ENCODE data around the gene MORF4L1. TPM values are rescaled to one million over a fixed set of nuclear protein-coding genes. Genes with fewer than 3 reads are reported as not detected.
A peak's percentile ranks its signal among the peaks of the same experiment; 100 is the strongest.

Gene MORF4L1
- total and polyA plus RNA-seq, 7 experiments from 2014 or later = 246 to 405 (median 320) TPM

GRCh38 chr15:78942741-78943140 is 70.1 kb downstream of the MORF4L1 start:
- peaks cover 4 to 37% (median 13%) of the 10 kb centered on the region in 5 donors for H3K27me3 Mint-ChIP-seq
- H3K36me3 ChIP-seq (ENCODE audit: control insufficient read depth in 2 of 3, insufficient read depth in 3 of 3, low read length in 3 of 3) = no peaks in the 10 kb centered on the region
- ChIA-PET POLR2A (no interaction called here), CTCF (no interaction called here)
- DNase-seq = no peak
- no peaks in the 10 kb centered on the region for H3K27me3 ChIP-seq (ENCODE audit: control insufficient read depth in 2 of 2, insufficient read depth in 2 of 2, low read length in 2 of 2)
- H3K9me3 ChIP-seq (ENCODE audit: control insufficient read depth in 2 of 3, low read length in 3 of 3) = no peaks in the 10 kb centered on the region
- H3K27ac ChIP-seq (ENCODE audit: low read depth, low read length) = no peak overlapping the region
- H3K4me3 ChIP-seq (ENCODE audit: low read length) = no peak overlapping the region
- peaks cover 0 to 6% of the 10 kb centered on the region in 2 donors for H3K4me1 ChIP-seq (ENCODE audit: control insufficient read depth in 2 of 2, insufficient read depth in 2 of 2, low read length in 2 of 2)
- H3K9me3 Mint-ChIP-seq = peaks cover 0 to 6% (median 0%) of the 10 kb centered on the region in 11 donors
- H3K4me3 Mint-ChIP-seq = no peak overlapping the region
- no peak overlapping the region for H3K27ac Mint-ChIP-seq
- H3K4me1 Mint-ChIP-seq = peaks cover 0 to 28% (median 11%) of the 10 kb centered on the region in 7 donors
- no peak for ATAC-seq
- H3K36me3 Mint-ChIP-seq = peaks cover 0 to 17% (median 0%) of the 10 kb centered on the region in 5 donors
- intact Hi-C loops (cut with micrococcal nuclease) = loop anchor here in 1 of 2 donors (5.0 kb wide), 1 partner anchor 35 kb away; no protein-coding TSS in a partner anchor

- intact Hi-C loops (cut with micrococcal nuclease) = loop anchor here in 1 of 2 donors (2.0 to 5.0 kb wide), 2 partner anchors 34 to 71 kb away; partner anchors contain the start of gene MORF4L1
- no peak overlapping the region for H3K27ac ChIP-seq (ENCODE audit: low read depth, low read length)
- no peak for DNase-seq
- H3K9me3 ChIP-seq (ENCODE audit: control insufficient read depth in 2 of 3, low read length in 3 of 3) = no peaks in the 10 kb centered on the region
- H3K36me3 ChIP-seq (ENCODE audit: control insufficient read depth in 2 of 3, insufficient read depth in 3 of 3, low read length in 3 of 3) = no peaks in the 10 kb centered on the region
- H3K4me1 ChIP-seq (ENCODE audit: control insufficient read depth in 2 of 2, insufficient read depth in 2 of 2, low read length in 2 of 2) = peaks cover 0 to 6% of the 10 kb centered on the region in 2 donors
- Mint-ChIP-seq H3K27ac (peak overlapping the region in 1 of 9 donors; percentile 59), H3K27me3 (peaks cover under 1 to 37% (median 6%) of the 10 kb centered on the region in 5 donors), H3K4me1 (peaks cover 0 to 19% (median 10%) of the 10 kb centered on the region in 7 donors), H3K9me3 (peaks cover 0 to 2% (median 0%) of the 10 kb centered on the region in 11 donors), H3K36me3 (peaks cover 0 to 10% (median 0%) of the 10 kb centered on the region in 5 donors), H3K4me3 (peak overlapping the region in 8 of 10 donors; percentile 2 to 89 (median 70))
- no peak for ATAC-seq
- no peak overlapping the region for H3K4me3 ChIP-seq (ENCODE audit: low read length)
- ChIA-PET CTCF (no interaction called here), POLR2A (no interaction called here)
- H3K27me3 ChIP-seq (ENCODE audit: control insufficient read depth in 2 of 2, insufficient read depth in 2 of 2, low read length in 2 of 2) = no peaks in the 10 kb centered on the region
These were observed 71.0 kb downstream of the MORF4L1 start for GRCh38 chr15:78943692-78944091.

- H3K27me3 ChIP-seq (ENCODE audit: control insufficient read depth in 2 of 2, insufficient read depth in 2 of 2, low read length in 2 of 2) = no peaks in the 10 kb centered on the region
- POLR2A ChIA-PET = no interaction called here
- Mint-ChIP-seq H3K4me3 (peak overlapping the region; percentile 59 to 89 (median 74)), H3K9me3 (peaks cover 0 to under 1% (median 0%) of the 10 kb centered on the region in 11 donors), H3K4me1 (peaks cover 0 to 14% (median 7%) of the 10 kb centered on the region in 7 donors), H3K27ac (peak overlapping the region in 1 of 9 donors; percentile 52), H3K27me3 (peaks cover 0 to 37% (median 6%) of the 10 kb centered on the region in 5 donors), H3K36me3 (peaks cover 0 to 8% (median 0%) of the 10 kb centered on the region in 5 donors)
- ATAC-seq = peak; percentile 22
- intact Hi-C loops (cut with micrococcal nuclease) = loop anchor here in 1 of 2 donors (2.0 to 5.0 kb wide), 2 partner anchors 33 to 71 kb away; partner anchors contain the start of gene MORF4L1
- CTCF ChIA-PET = no interaction called here
- no peak for DNase-seq
- no peak overlapping the region for H3K27ac ChIP-seq (ENCODE audit: low read depth, low read length)
- H3K36me3 ChIP-seq (ENCODE audit: control insufficient read depth in 2 of 3, insufficient read depth in 3 of 3, low read length in 3 of 3) = no peaks in the 10 kb centered on the region
- peak overlapping the region; percentile 60 for H3K4me3 ChIP-seq (ENCODE audit: low read length)
- no peaks in the 10 kb centered on the region for H3K9me3 ChIP-seq (ENCODE audit: control insufficient read depth in 2 of 3, low read length in 3 of 3)
- peaks cover 0 to 6% of the 10 kb centered on the region in 2 donors for H3K4me1 ChIP-seq (ENCODE audit: control insufficient read depth in 2 of 2, insufficient read depth in 2 of 2, low read length in 2 of 2)
These were observed 71.5 kb downstream of the MORF4L1 start for GRCh38 chr15:78944202-78944625.

GRCh38 chr15:78944669-78945407 is 72.1 kb downstream of the MORF4L1 start, which contains the start of gene CTSH:
TSS of gene CTSH (minus strand) at chr15:78945046. CDS start at chr15:78944981, 65 bp downstream.
- peaks cover 0 to 37% (median 5%) of the 10 kb centered on the region in 5 donors for H3K27me3 Mint-ChIP-seq
- H3K4me3 Mint-ChIP-seq = peak within 1 kb of the TSS; percentile 59 to 89 (median 74)
- peaks cover 0 to 6% (median 0%) of the 10 kb centered on the region in 5 donors for H3K36me3 Mint-ChIP-seq
- Histone ChIP-seq H3K4me3 (ENCODE audit: low read length) (peak within 1 kb of the TSS; percentile 60), H3K9me3 (ENCODE audit: control insufficient read depth in 2 of 3, low read length in 3 of 3) (no peaks in the 10 kb centered on the region), H3K27me3 (ENCODE audit: control insufficient read depth in 2 of 2, insufficient read depth in 2 of 2, low read length in 2 of 2) (no peaks in the 10 kb centered on the region), H3K27ac (ENCODE audit: low read depth, low read length) (no peak within 1 kb of the TSS), H3K36me3 (ENCODE audit: control insufficient read depth in 2 of 3, insufficient read depth in 3 of 3, low read length in 3 of 3) (no peaks in the 10 kb centered on the region), H3K4me1 (ENCODE audit: control insufficient read depth in 2 of 2, insufficient read depth in 2 of 2, low read length in 2 of 2) (peaks cover 0 to 6% of the 10 kb centered on the region in 2 donors)
- H3K9me3 Mint-ChIP-seq = no peaks in the 10 kb centered on the region
- intact Hi-C loops (cut with micrococcal nuclease) = loop anchor here in 1 of 2 donors (2.0 to 5.0 kb wide), 2 partner anchors 32 to 72 kb away; partner anchors contain the start of gene MORF4L1
- DNase-seq (peak; percentile 30 to 80 (median 60)), ATAC-seq (peak; percentile 93)
- ChIA-PET POLR2A (no interaction called here), CTCF (no interaction called here)
- peaks cover 0 to 9% (median 7%) of the 10 kb centered on the region in 7 donors for H3K4me1 Mint-ChIP-seq
- peak within 1 kb of the TSS in 1 of 9 donors; percentile 52 for H3K27ac Mint-ChIP-seq

GRCh38 chr15:78946493-78946892 is 73.8 kb downstream of the MORF4L1 start:
- H3K9me3 Mint-ChIP-seq = no peaks in the 10 kb centered on the region
- no peak for ATAC-seq
- Histone ChIP-seq H3K27me3 (ENCODE audit: control insufficient read depth in 2 of 2, insufficient read depth in 2 of 2, low read length in 2 of 2) (no peaks in the 10 kb centered on the region), H3K27ac (ENCODE audit: low read depth, low read length) (no peak overlapping the region), H3K9me3 (ENCODE audit: control insufficient read depth in 2 of 3, low read length in 3 of 3) (no peaks in the 10 kb centered on the region), H3K4me1 (ENCODE audit: control insufficient read depth in 2 of 2, insufficient read depth in 2 of 2, low read length in 2 of 2) (peaks cover 0 to 6% of the 10 kb centered on the region in 2 donors), H3K36me3 (ENCODE audit: control insufficient read depth in 2 of 3, insufficient read depth in 3 of 3, low read length in 3 of 3) (no peaks in the 10 kb centered on the region), H3K4me3 (ENCODE audit: low read length) (no peak overlapping the region)
- no peak overlapping the region for H3K27ac Mint-ChIP-seq
- peak overlapping the region in 4 of 10 donors; percentile 27 to 57 (median 44) for H3K4me3 Mint-ChIP-seq
- H3K36me3 Mint-ChIP-seq = peaks cover 0 to 3% (median 0%) of the 10 kb centered on the region in 5 donors
- peaks cover 0 to 13% (median 10%) of the 10 kb centered on the region in 7 donors for H3K4me1 Mint-ChIP-seq
- DNase-seq = no peak
- peaks cover 0 to 37% (median 5%) of the 10 kb centered on the region in 5 donors for H3K27me3 Mint-ChIP-seq
- ChIA-PET POLR2A (interaction anchor here (0.6 kb wide), 1 partner anchor 185 kb away, joined by 4 read pairs; no protein-coding TSS in a partner anchor), CTCF (no interaction called here)
- intact Hi-C loops (cut with micrococcal nuclease) = no loop called here

- intact Hi-C loops (cut with micrococcal nuclease) = no loop called here
- Mint-ChIP-seq H3K27ac (no peak overlapping the region), H3K4me1 (peaks cover 0 to 24% (median 12%) of the 10 kb centered on the region in 7 donors), H3K9me3 (no peaks in the 10 kb centered on the region), H3K36me3 (peaks cover 0 to 1% (median 0%) of the 10 kb centered on the region in 5 donors), H3K27me3 (peaks cover 0 to 40% (median 3%) of the 10 kb centered on the region in 5 donors), H3K4me3 (peak overlapping the region in 2 of 10 donors; percentile 25 to 39)
- ChIA-PET POLR2A (no interaction called here), CTCF (no interaction called here)
- no peaks in the 10 kb centered on the region for H3K9me3 ChIP-seq (ENCODE audit: control insufficient read depth in 2 of 3, low read length in 3 of 3)
- no peaks in the 10 kb centered on the region for H3K36me3 ChIP-seq (ENCODE audit: control insufficient read depth in 2 of 3, insufficient read depth in 3 of 3, low read length in 3 of 3)
- H3K27me3 ChIP-seq (ENCODE audit: control insufficient read depth in 2 of 2, insufficient read depth in 2 of 2, low read length in 2 of 2) = no peaks in the 10 kb centered on the region
- H3K27ac ChIP-seq (ENCODE audit: low read depth, low read length) = no peak overlapping the region
- peaks cover 0 to 6% of the 10 kb centered on the region in 2 donors for H3K4me1 ChIP-seq (ENCODE audit: control insufficient read depth in 2 of 2, insufficient read depth in 2 of 2, low read length in 2 of 2)
- no peak overlapping the region for H3K4me3 ChIP-seq (ENCODE audit: low read length)
- DNase-seq = no peak
- ATAC-seq = no peak
These were observed 74.8 kb downstream of the MORF4L1 start for GRCh38 chr15:78947506-78947905.

All from naive thymus-derived CD4-positive, alpha-beta T cell (primary cell).